Mesenchymal stem cell (in vitro differentiated cells and primary cell): ENCODE measurements around the gene EXOG.

Experiments
- DNase-seq: peaks from one replicate; pipeline ENCODE4 v3.0.0-alpha.2; 2013
- H2AFZ ChIP-seq: one replicate; pipeline ENCODE4 v1.6.1; 2013; ENCODE audit warnings: low read depth, mild to moderate bottlenecking, control low read depth, inconsistent platforms, low read length, moderate library complexity
- H2AK5ac ChIP-seq: 2 replicates; pipeline ENCODE4 v1.6.1; 2013; ENCODE audit warnings: low read length, moderate library complexity, mild to moderate bottlenecking, inconsistent platforms; ENCODE audit not compliant: severe bottlenecking
- H2BK120ac ChIP-seq: one replicate; pipeline ENCODE4 v1.6.1; 2013; ENCODE audit warnings: low read depth, mild to moderate bottlenecking, inconsistent platforms, low read length, moderate library complexity
- H2BK12ac ChIP-seq, 2 experiments: one replicate each; pipeline ENCODE4 v1.6.1; 2013; ENCODE audit warnings: inconsistent platforms in 2 of 2, low read length in 2 of 2, mild to moderate bottlenecking in 2 of 2, moderate library complexity in 2 of 2, control low read depth in 1 of 2
- H2BK15ac ChIP-seq: one replicate; pipeline ENCODE4 v1.6.1; 2013; ENCODE audit warnings: mild to moderate bottlenecking, low read depth, inconsistent platforms; ENCODE audit not compliant: poor library complexity, severe bottlenecking
- H2BK5ac ChIP-seq: 2 replicates; pipeline ENCODE4 v1.6.1; 2013; ENCODE audit warnings: low read depth, mild to moderate bottlenecking, low read length, control low read depth, inconsistent platforms; ENCODE audit not compliant: poor library complexity, severe bottlenecking
- H3K14ac ChIP-seq, 2 experiments: one replicate each; pipeline ENCODE4 v1.6.1; 2013; ENCODE audit warnings: inconsistent platforms in 2 of 2, low read length in 2 of 2, control low read depth in 1 of 2, mild to moderate bottlenecking in 1 of 2, moderate library complexity in 1 of 2
- H3K18ac ChIP-seq, 2 experiments: one replicate each; pipeline ENCODE4 v1.6.1; 2013; ENCODE audit warnings: inconsistent platforms in 2 of 2, low read length in 2 of 2, control low read depth in 1 of 2, low read depth in 1 of 2, mild to moderate bottlenecking in 1 of 2
- H3K23ac ChIP-seq, 2 experiments: one replicate each; pipeline ENCODE4 v1.6.1; 2013; ENCODE audit warnings: inconsistent platforms in 2 of 2, low read length in 2 of 2, mild to moderate bottlenecking in 2 of 2, moderate library complexity in 2 of 2, control low read depth in 1 of 2
- H3K27ac ChIP-seq: 2 replicates; pipeline ENCODE4 v1.5.1; 2013; ENCODE audit warnings: mild to moderate bottlenecking, moderate library complexity, low read length, control low read depth, inconsistent platforms; ENCODE audit not compliant: poor library complexity, severe bottlenecking
- H3K27me3 ChIP-seq, 2 experiments: 2 replicates each; pipeline versions ENCODE4 v1.6.1 to v1.7.0; 2013; ENCODE audit warnings: low read length in 2 of 2, mild to moderate bottlenecking in 2 of 2, moderate library complexity in 2 of 2, control low read depth in 1 of 2, inconsistent platforms in 1 of 2; ENCODE audit not compliant: control insufficient read depth in 1 of 2, insufficient read depth in 1 of 2
- H3K36me3 ChIP-seq, 2 experiments: 2 replicates each; pipeline versions ENCODE4 v1.6.1 to v1.7.0; 2013; ENCODE audit warnings: low read length in 2 of 2, control low read depth in 1 of 2, inconsistent platforms in 1 of 2, low read depth in 1 of 2, mild to moderate bottlenecking in 1 of 2; ENCODE audit not compliant: insufficient read depth in 2 of 2, control insufficient read depth in 1 of 2
- H3K4ac ChIP-seq, 2 experiments: one replicate each; pipeline ENCODE4 v1.6.1; 2013; ENCODE audit warnings: inconsistent platforms in 2 of 2, low read length in 2 of 2, mild to moderate bottlenecking in 2 of 2, moderate library complexity in 2 of 2, control low read depth in 1 of 2, low read depth in 1 of 2
- H3K4me1 ChIP-seq: 2 replicates; pipeline ENCODE4 v1.6.1; 2013; ENCODE audit warnings: low read depth, low read length, control low read depth; ENCODE audit not compliant: control insufficient read depth, insufficient read depth
- H3K4me2 ChIP-seq: 2 replicates; pipeline ENCODE4 v1.6.1; 2013; ENCODE audit warnings: low read length, mild to moderate bottlenecking, inconsistent platforms; ENCODE audit not compliant: poor library complexity, severe bottlenecking
- H3K4me3 ChIP-seq, 2 experiments: 2 replicates each; pipeline versions ENCODE4 v1.5.1 to v1.7.0; 2013; ENCODE audit warnings: low read length in 2 of 2, mild to moderate bottlenecking in 2 of 2, control low read depth in 1 of 2, low read depth in 1 of 2; ENCODE audit not compliant: insufficient read depth in 1 of 2
- H3K79me1 ChIP-seq: replicated peaks from 2 replicates; pipeline ENCODE4 v1.6.1; 2013; ENCODE audit warnings: mild to moderate bottlenecking, control low read depth, low read length, inconsistent platforms; ENCODE audit not compliant: poor library complexity, severe bottlenecking
- H3K9ac ChIP-seq: 2 replicates; pipeline ENCODE4 v1.7.0; 2013; ENCODE audit warnings: mild to moderate bottlenecking, low read length, moderate library complexity
- H3K9me3 ChIP-seq: 2 replicates; pipeline ENCODE4 v1.7.0; 2013; ENCODE audit warnings: mild to moderate bottlenecking, low read length; ENCODE audit not compliant: control insufficient read depth
- H4K8ac ChIP-seq: one replicate; pipeline ENCODE4 v1.6.1; 2013; ENCODE audit warnings: inconsistent platforms, mild to moderate bottlenecking, low read length, moderate library complexity
- H4K91ac ChIP-seq: one replicate; pipeline ENCODE4 v1.6.1; 2013; ENCODE audit warnings: mild to moderate bottlenecking, low read length, inconsistent platforms
- WGBS: methylation state at CpG from one replicate; pipeline ENCODE4 v1.1.7; 2013; ENCODE audit warnings: mixed read lengths; 5-methylcytosine and 5-hydroxymethylcytosine counted together

EXOG gene

DNA sequence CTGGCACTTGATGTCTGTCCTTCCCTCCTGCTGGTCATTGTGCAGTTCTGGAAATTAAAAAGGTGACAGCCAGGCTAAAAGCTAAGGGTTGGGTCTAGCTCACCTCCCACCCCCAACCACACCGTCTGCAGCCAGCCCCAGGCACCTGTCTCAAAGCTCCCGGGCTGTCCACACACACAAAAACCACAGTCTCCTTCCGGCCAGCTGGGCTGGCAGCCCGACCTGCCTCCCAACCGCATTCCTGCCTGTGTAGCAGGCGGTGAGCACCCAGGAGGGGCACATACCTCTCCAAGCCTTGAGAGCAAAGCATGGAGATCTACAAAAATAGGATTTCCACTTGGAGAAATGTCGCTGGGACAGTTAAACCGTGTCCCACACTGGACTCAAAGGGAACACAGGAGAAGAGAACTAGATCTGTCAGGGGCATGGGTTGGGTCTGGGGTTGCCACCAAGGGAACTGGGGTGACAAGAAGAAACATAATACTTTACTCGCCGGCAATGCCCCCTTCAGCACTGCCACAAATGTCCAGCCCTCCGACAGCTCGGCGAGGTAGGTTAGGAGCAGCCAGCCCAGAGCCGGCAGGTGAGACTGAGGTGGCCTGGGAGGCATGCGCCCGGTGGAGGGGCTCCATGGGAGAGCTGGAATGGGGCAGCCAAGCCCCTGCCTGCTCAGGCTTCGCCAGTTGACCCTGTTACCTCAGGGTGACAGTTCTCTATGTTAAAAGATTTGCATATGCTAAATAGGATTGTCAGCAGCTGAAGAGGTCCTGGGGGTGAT, 52.2 kb downstream of the EXOG start:
- H4K8ac ChIP-seq, result no peak overlapping the region
- no peak overlapping the region for H2BK15ac ChIP-seq
- no peaks in the 10 kb centered on the region for H3K36me3 ChIP-seq
- H2AK5ac ChIP-seq, result no peak overlapping the region
- no peak overlapping the region for H3K27ac ChIP-seq
- no peak overlapping the region for H2AFZ ChIP-seq
- no peak for DNase-seq
- H3K9me3 ChIP-seq, result no peaks in the 10 kb centered on the region
- no peak overlapping the region for H4K91ac ChIP-seq
- H2BK12ac ChIP-seq, result no peak overlapping the region
- H3K4me1 ChIP-seq, result peaks cover 16% of the 10 kb centered on the region
- no peak overlapping the region for H2BK5ac ChIP-seq
- H3K14ac ChIP-seq, result no peak overlapping the region
- no peak overlapping the region for H3K9ac ChIP-seq
- H3K23ac ChIP-seq, result no peak overlapping the region
- H3K4me2 ChIP-seq, result no peak overlapping the region
- H3K79me1 ChIP-seq, result no peaks in the 10 kb centered on the region
- WGBS, result 81% methylated on average over 16 of the region's 17 CpGs
- no peak overlapping the region for H2BK120ac ChIP-seq
- no peak overlapping the region for H3K4me3 ChIP-seq
- peaks cover 14 to 35% of the 10 kb centered on the region in 2 experiments for H3K27me3 ChIP-seq
- no peak overlapping the region for H3K4ac ChIP-seq
- no peak overlapping the region for H3K18ac ChIP-seq

DNA sequence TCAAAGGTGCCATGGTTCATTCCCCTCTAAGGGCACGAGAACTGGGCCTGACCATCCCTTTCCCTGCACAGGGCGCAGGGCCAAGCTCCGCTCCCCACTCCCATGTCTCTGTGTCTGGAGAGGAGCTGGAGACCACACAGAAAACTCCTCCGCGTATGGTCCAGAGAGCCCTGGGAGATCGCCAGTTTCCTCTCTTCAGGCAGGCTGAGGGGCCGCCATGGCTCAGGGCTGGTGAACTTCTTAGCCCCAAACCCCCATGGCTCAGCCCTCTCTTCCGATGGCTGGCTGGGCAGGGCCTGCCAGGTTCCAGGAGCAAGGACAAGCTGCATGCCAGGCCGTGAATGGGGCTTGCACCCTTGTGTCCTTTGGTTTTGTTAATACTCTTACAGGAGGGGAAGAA, 52.9 kb downstream of the EXOG start:
- no peak overlapping the region for H3K27ac ChIP-seq
- no peak overlapping the region for H3K9ac ChIP-seq
- H3K18ac ChIP-seq, result no peak overlapping the region
- H2AFZ ChIP-seq, result no peak overlapping the region
- H2BK120ac ChIP-seq, result no peak overlapping the region
- peaks cover 9% of the 10 kb centered on the region for H3K4me1 ChIP-seq
- no peak overlapping the region for H2AK5ac ChIP-seq
- no peak overlapping the region for H2BK5ac ChIP-seq
- no peak for DNase-seq
- 89% methylated on average over 9 of the region's 9 CpGs for WGBS
- no peaks in the 10 kb centered on the region for H3K36me3 ChIP-seq
- no peaks in the 10 kb centered on the region for H3K9me3 ChIP-seq
- H3K4ac ChIP-seq, result no peak overlapping the region
- no peak overlapping the region for H3K4me3 ChIP-seq
- H4K91ac ChIP-seq, result no peak overlapping the region
- H4K8ac ChIP-seq, result no peak overlapping the region
- peaks cover 14 to 32% of the 10 kb centered on the region in 2 experiments for H3K27me3 ChIP-seq
- H3K4me2 ChIP-seq, result no peak overlapping the region
- H3K23ac ChIP-seq, result no peak overlapping the region
- H2BK12ac ChIP-seq, result no peak overlapping the region
- no peaks in the 10 kb centered on the region for H3K79me1 ChIP-seq
- H3K14ac ChIP-seq, result no peak overlapping the region
- no peak overlapping the region for H2BK15ac ChIP-seq

DNA sequence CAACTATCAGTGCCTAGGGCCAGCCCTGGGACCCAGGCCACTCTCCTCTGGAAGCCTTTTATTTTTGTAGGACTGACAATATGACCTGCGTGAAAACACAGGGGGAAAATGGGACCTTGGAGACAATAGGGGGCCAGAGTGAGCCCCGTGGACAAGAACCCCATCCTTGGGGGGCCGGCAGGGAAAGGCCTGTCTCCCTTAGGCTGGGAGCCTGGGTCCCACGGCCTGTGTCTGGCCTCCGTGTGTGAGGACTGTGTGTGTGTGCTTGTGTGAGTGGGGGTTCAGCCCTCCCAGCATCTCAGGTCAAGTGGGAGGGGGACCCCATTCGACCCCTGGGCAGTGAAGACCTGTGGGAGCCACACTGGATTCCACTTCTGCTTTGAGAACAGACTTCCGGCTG, 53.3 kb downstream of the EXOG start:
- Histone ChIP-seq H4K91ac (no peak overlapping the region), H3K4me2 (no peak overlapping the region), H3K36me3 (no peaks in the 10 kb centered on the region), H2AK5ac (no peak overlapping the region), H3K9me3 (no peaks in the 10 kb centered on the region), H3K4me3 (no peak overlapping the region), H2BK5ac (no peak overlapping the region), H3K27me3 (peaks cover 14 to 29% of the 10 kb centered on the region in 2 experiments), H2AFZ (no peak overlapping the region), H3K23ac (no peak overlapping the region), H2BK15ac (no peak overlapping the region), H3K14ac (no peak overlapping the region), H3K79me1 (no peaks in the 10 kb centered on the region), H3K9ac (no peak overlapping the region), H3K18ac (no peak overlapping the region), H3K4me1 (peaks cover 9% of the 10 kb centered on the region), H3K27ac (no peak overlapping the region), H2BK120ac (no peak overlapping the region), H4K8ac (no peak overlapping the region), H2BK12ac (no peak overlapping the region), H3K4ac (no peak overlapping the region)
- DNase-seq, result no peak
- 85% methylated on average over 7 of the region's 7 CpGs for WGBS

DNA sequence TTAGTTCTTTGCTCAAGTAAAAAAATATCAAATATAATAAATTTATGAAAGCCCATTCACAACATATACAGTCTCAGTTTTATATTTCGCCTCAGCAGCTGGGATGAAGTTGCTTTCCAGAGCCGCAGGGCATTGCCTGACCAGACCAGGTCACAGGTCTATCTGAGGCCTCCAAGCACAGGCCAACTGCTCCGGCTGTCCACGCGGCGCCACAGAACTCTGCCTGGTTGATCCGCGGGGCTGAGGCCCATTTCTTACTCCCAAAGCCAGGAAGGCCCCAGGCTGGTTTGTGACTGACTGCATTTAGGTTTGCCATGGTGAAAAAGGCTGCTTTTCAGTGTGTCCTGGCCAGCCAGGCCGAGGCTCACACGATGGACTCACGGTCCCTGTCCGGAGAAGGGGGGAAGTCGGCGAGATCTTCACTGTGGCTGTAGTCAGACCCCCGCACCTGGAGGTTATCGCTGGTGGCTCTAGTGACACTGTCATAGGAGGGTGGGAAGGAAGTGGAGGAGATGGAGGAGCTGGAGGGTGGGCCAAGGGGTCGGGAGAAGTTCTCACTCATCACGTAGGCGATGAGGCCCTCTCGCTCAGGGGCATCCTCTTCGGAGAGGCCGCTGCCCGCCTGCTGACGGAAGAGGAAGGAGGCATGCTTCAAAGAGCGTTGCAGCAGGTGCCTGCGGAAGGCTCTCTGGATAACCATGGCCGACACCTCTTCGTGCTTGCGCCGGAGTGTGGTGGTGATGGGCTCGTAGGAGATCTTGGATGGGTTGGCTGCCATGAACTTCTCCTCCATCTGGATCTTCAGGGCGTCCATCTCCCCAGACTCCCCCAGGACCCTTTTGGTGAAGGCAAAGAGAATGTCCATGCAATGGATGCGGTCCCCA, 54.1 kb downstream of the EXOG start:
- H3K4me1 ChIP-seq, result peaks cover 9% of the 10 kb centered on the region
- no peaks in the 10 kb centered on the region for H3K79me1 ChIP-seq
- H3K4me3 ChIP-seq, result no peak overlapping the region
- H2BK12ac ChIP-seq, result no peak overlapping the region
- no peak overlapping the region for H4K91ac ChIP-seq
- H3K23ac ChIP-seq, result no peak overlapping the region
- no peak overlapping the region for H2AFZ ChIP-seq
- no peak overlapping the region for H2BK15ac ChIP-seq
- no peak overlapping the region for H3K4ac ChIP-seq
- no peak overlapping the region for H2AK5ac ChIP-seq
- H4K8ac ChIP-seq, result no peak overlapping the region
- no peak for DNase-seq
- no peaks in the 10 kb centered on the region for H3K9me3 ChIP-seq
- H2BK5ac ChIP-seq, result no peak overlapping the region
- 96% methylated on average over 33 of the region's 33 CpGs for whole genome bisulfite sequencing
- H3K27ac ChIP-seq, result no peak overlapping the region
- H3K4me2 ChIP-seq, result no peak overlapping the region
- no peaks in the 10 kb centered on the region for H3K36me3 ChIP-seq
- no peak overlapping the region for H2BK120ac ChIP-seq
- no peak overlapping the region for H3K14ac ChIP-seq
- no peak overlapping the region for H3K18ac ChIP-seq
- H3K9ac ChIP-seq, result no peak overlapping the region
- peaks cover 8 to 24% of the 10 kb centered on the region in 2 experiments for H3K27me3 ChIP-seq
